HepG2 (cell line): ENCODE results near the gene GRIA2. TPM values are rescaled to one million over a fixed set of nuclear protein-coding genes. Genes with fewer than 3 reads are reported as not detected.

Source experiments
- ATAC-seq: fragments of 200-7000 bp; cut with Tn5 transposase; 3 replicates; pipeline ENCODE4 v1.9.1; 2020; ENCODE audit warnings: mild to moderate bottlenecking, moderate library complexity
- BruUV-seq: library from RNA; stranded (reverse); fragments of 400-500 nt; replicated peaks from 2 replicates; lab custom pipeline; 2021; lab: Mats Ljungman, UMichigan
- CTCF ChIA-PET: fragments of 300-600 bp; formaldehyde crosslinking; extraction: SDS; loops from one replicate; lab custom pipeline; 2021; ENCODE audit warnings: low total read pairs, inconsistent platforms, low intra/inter-chr PET ratio; lab: Yijun Ruan, JAX
- POLR2A ChIA-PET: fragments of 350-600 bp; sonication (Branson Sonifier 250); formaldehyde crosslinking; loops from one replicate; lab custom pipeline; 2020; ENCODE audit warnings: antibody characterized with exemption, inconsistent platforms; lab: Yijun Ruan, JAX
- DNase-seq: peaks from one replicate; pipeline ENCODE4 v3.0.0-alpha.2; 2015; ENCODE audit warnings: low spot score
- FAIRE-seq: peaks from 3 replicates; lab custom pipeline; 2011; peaks lifted over from hg19 to GRCh38; lab: Jason Lieb, UNC
- H2AFZ ChIP-seq: one replicate; pipeline ENCODE4 v1.6.1; 2011; ENCODE audit warnings: low read length, inconsistent platforms
- H3K27ac ChIP-seq: fragments of 300-600 bp; 3 replicates; pipeline ENCODE4 v1.8.0; 2011; ENCODE audit warnings: mixed run types, mild to moderate bottlenecking, mixed read lengths, low read length, inconsistent platforms; ENCODE audit not compliant: insufficient read depth; ENCODE audit errors: extremely low read length
- H3K27me3 ChIP-seq, 2 experiments: fragments of 200-600 bp in 1 of 2; 2 replicates in 1 of 2; 3 replicates in 1 of 2; pipeline versions ENCODE4 v1.6.0 to v1.8.0; 2011; ENCODE audit warnings: low read length in 2 of 2, mild to moderate bottlenecking in 2 of 2, moderate library complexity in 2 of 2, inconsistent platforms in 1 of 2; ENCODE audit not compliant: insufficient read depth in 2 of 2, control insufficient read depth in 1 of 2
- H3K36me3 ChIP-seq, 2 experiments: fragments of 200-600 bp in 1 of 2; replicated peaks in 1 of 2; 2 replicates in 1 of 2; 3 replicates in 1 of 2; pipeline versions ENCODE4 v1.5.1 to v1.8.0; 2011; ENCODE audit warnings: low read length in 2 of 2, inconsistent platforms in 1 of 2; ENCODE audit not compliant: insufficient read depth in 2 of 2, control insufficient read depth in 1 of 2
- H3K4me1 ChIP-seq: 2 replicates; pipeline ENCODE4 v1.5.1; 2012; ENCODE audit warnings: low read length, inconsistent platforms; ENCODE audit not compliant: insufficient read depth
- H3K4me2 ChIP-seq: 2 replicates; pipeline ENCODE4 v1.6.0; 2011; ENCODE audit warnings: low read depth, low read length, inconsistent platforms
- H3K4me3 ChIP-seq, 3 experiments: fragments of 200-600 bp in 1 of 3; sonication (generic), shearing (Covaris generic) in 1 of 3; replicated peaks in 1 of 3; 2 replicates each; pipeline ENCODE4 v1.5.1; 2011 to 2016; ENCODE audit warnings: low read length in 3 of 3, inconsistent platforms in 2 of 3, low read depth in 2 of 3, mild to moderate bottlenecking in 2 of 3, control low read depth in 1 of 3, mixed read lengths in 1 of 3; ENCODE audit not compliant: insufficient read depth in 1 of 3
- H3K79me2 ChIP-seq: one replicate; pipeline ENCODE4 v1.6.1; 2011; ENCODE audit warnings: low read length, inconsistent platforms; ENCODE audit not compliant: insufficient read depth
- H3K9ac ChIP-seq: 2 replicates; pipeline ENCODE4 v1.6.0; 2011; ENCODE audit warnings: mild to moderate bottlenecking, low read depth, low read length, inconsistent platforms; ENCODE audit not compliant: insufficient read depth
- H3K9me3 ChIP-seq: 2 replicates; pipeline ENCODE4 v1.5.1; 2012; ENCODE audit warnings: mild to moderate bottlenecking, low read length
- H4K20me1 ChIP-seq: 2 replicates; pipeline ENCODE4 v1.6.0; 2011; ENCODE audit warnings: inconsistent platforms, mild to moderate bottlenecking, low read length, moderate library complexity; ENCODE audit not compliant: insufficient read depth
- CC2D1A ChIP-seq: sonication (generic); formaldehyde crosslinking; IDR thresholded peaks from 2 replicates; pipeline ENCODE4 v1.8.1; 2023; ENCODE audit warnings: mild to moderate bottlenecking, missing genetic modification reagents
- EED ChIP-seq: sonication (generic); formaldehyde crosslinking; IDR thresholded peaks from 2 replicates; pipeline ENCODE4 v1.5.0; 2020; ENCODE audit warnings: mild to moderate bottlenecking, missing genetic modification reagents
- GMEB1 ChIP-seq: sonication (generic); formaldehyde crosslinking; IDR thresholded peaks from 2 replicates; pipeline ENCODE4 v1.5.1; 2020; ENCODE audit warnings: missing genetic modification reagents, mild to moderate bottlenecking, borderline replicate concordance
- JDP2 ChIP-seq: sonication (generic); formaldehyde crosslinking; IDR thresholded peaks from 2 replicates; pipeline ENCODE4 v1.8.1; 2022; ENCODE audit warnings: missing genetic modification reagents, borderline replicate concordance
- MTA3 ChIP-seq: sonication (generic); formaldehyde crosslinking; IDR thresholded peaks from 2 replicates; pipeline ENCODE4 v1.4.0; 2020; ENCODE audit warnings: missing genetic modification reagents
- SAFB2 ChIP-seq: sonication (generic); formaldehyde crosslinking; IDR thresholded peaks from 2 replicates; pipeline ENCODE4 v1.5.1; 2020; ENCODE audit warnings: missing genetic modification reagents, low read depth, mild to moderate bottlenecking, borderline replicate concordance
- ZNF468 ChIP-seq: sonication (generic); formaldehyde crosslinking; IDR thresholded peaks from 2 replicates; pipeline ENCODE4 v1.8.0; 2022; ENCODE audit warnings: mild to moderate bottlenecking, moderate library complexity, missing genetic modification reagents
- WGBS: methylation state at CpG from one replicate; pipeline ENCODE4 v1.1.6; 2017; ENCODE audit warnings: low lambda C conversion rate; 5-methylcytosine and 5-hydroxymethylcytosine counted together
- in situ Hi-C: cut with HindIII; loops from 2 replicates; pipeline ENCODE4 v1.10.0; 2017; ENCODE audit warnings: low pct_unique_long_range_greater_than_20kb; ENCODE audit not compliant: extremely low pct_ligation_motif_present
- intact Hi-C: fragments of 100-400 bp; cut with micrococcal nuclease; formaldehyde crosslinking; loops from one replicate; pipeline ENCODE4 v1.10.0; 2022; ENCODE audit not compliant: unreplicated experiment
- polyA plus RNA-seq, 8 experiments: library from polyadenylated mRNA; depleted of rRNA in 3 of 8; stranded (reverse) in 7 of 8; unstranded in 1 of 8; fragments of >200 nt; fragmentation: Illumina TruSeq in 4 of 8; extraction: Trizol in 4 of 8; gene quantifications; 2 replicates each; pipeline versions ENCODE4 v1.2.1 to v1.2.3, GENCODE V29; 2011 to 2016; ENCODE audit warnings: low read depth in 4 of 8, missing spikeins in 1 of 8, mixed read lengths in 1 of 8; ENCODE audit not compliant: insufficient read depth in 1 of 8
- total RNA-seq, 5 experiments: library from RNA; depleted of rRNA; stranded (reverse); fragments of >200 nt; fragmentation: Illumina TruSeq; extraction: Trizol; gene quantifications; 2 replicates each; pipeline ENCODE4 v1.2.3, GENCODE V29; 2016; ENCODE audit warnings: low read depth in 1 of 5
- TF ChIP-seq, protein P1 (sequence below): sonication (generic); formaldehyde crosslinking; conservative IDR thresholded peaks from 2 replicates; pipeline ENCODE4 v1.4.0; 2020; ENCODE audit warnings: missing genetic modification reagents

The GRIA2 gene
- total and polyA plus RNA-seq, 2 of the 13 experiments (the other 11 are each of a cell fraction or from before 2014, with no cell fraction given) = not detected

GRCh38 chr4:157226601-157227000 lies 6.1 kb downstream of the GRIA2 start:
- POLR2A ChIA-PET = no interaction called here
- H3K27me3 ChIP-seq = peaks cover 0 to 4% of the 10 kb centered on the region in 2 experiments; a peak in 1 of 5 replicates
- ATAC-seq = no peak
- no peak overlapping the region for H3K27ac ChIP-seq
- no peaks in the 10 kb centered on the region for H3K9me3 ChIP-seq
- in situ Hi-C loops = no loop called here
- H3K4me2 ChIP-seq = no peak overlapping the region
- no peak overlapping the region for H3K4me3 ChIP-seq
- H3K36me3 ChIP-seq = no peaks in the 10 kb centered on the region
- no peaks in the 10 kb centered on the region for H3K4me1 ChIP-seq
- no peak for TF ChIP-seq ZNF468
- no peak for TF ChIP-seq EED
- no peak for TF ChIP-seq JDP2 (CRISPR knock-in tag)
- no peak for TF ChIP-seq GMEB1
- TF ChIP-seq CC2D1A = no peak
- TF ChIP-seq SAFB2 (CRISPR knock-in tag) = no peak
- TF ChIP-seq MTA3 (CRISPR knock-in tag) = no peak
- TF ChIP-seq, protein P1, sequence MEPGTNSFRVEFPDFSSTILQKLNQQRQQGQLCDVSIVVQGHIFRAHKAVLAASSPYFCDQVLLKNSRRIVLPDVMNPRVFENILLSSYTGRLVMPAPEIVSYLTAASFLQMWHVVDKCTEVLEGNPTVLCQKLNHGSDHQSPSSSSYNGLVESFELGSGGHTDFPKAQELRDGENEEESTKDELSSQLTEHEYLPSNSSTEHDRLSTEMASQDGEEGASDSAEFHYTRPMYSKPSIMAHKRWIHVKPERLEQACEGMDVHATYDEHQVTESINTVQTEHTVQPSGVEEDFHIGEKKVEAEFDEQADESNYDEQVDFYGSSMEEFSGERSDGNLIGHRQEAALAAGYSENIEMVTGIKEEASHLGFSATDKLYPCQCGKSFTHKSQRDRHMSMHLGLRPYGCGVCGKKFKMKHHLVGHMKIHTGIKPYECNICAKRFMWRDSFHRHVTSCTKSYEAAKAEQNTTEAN (CRISPR knock-in tag) = no peak
- TF ChIP-seq, all 625 proteins: peak for 0
- no peak overlapping the region for H3K9ac ChIP-seq
- DNase-seq = no peak
- no peak for FAIRE-seq
- 63% methylated on average over 3 of the region's 3 CpGs for WGBS
- no peaks in the 10 kb centered on the region for H4K20me1 ChIP-seq
- no peaks in the 10 kb centered on the region for H3K79me2 ChIP-seq
- no TSS peak for BruUV-seq
- H2AFZ ChIP-seq = no peak overlapping the region
- CTCF ChIA-PET = no interaction called here
- intact Hi-C loops = no loop called here
